ENCODE measurements around the gene NHLRC3. TPM values are rescaled to one million over a fixed set of nuclear protein-coding genes. Genes with fewer than 3 reads are reported as not detected.
"Not testable (repeated sequence)": the region's sequence is repeated elsewhere in the genome, so short reads cannot be mapped to it uniquely, and the experiment has no call there.

NHLRC3 gene
- 23.9 and 24.4 TPM in 2 replicates for total RNA-seq
- long read RNA-seq, transcript NHLRC3-202 (7 exons, 3,549 nt) = major isoform, 13 of 58 reads
- long read RNA-seq, transcript NHLRC3-204 (2 exons, 3,237 nt) = minor isoform, 6 of 58 reads
- long read RNA-seq, transcript NHLRC3-201 (6 exons, 3,275 nt) = minor isoform, 8 of 58 reads
- long read RNA-seq, partial matches to known transcripts = 10 of 58 reads
- long read RNA-seq, other reads (novel, unspliced or antisense) = 21 of 58 reads

- H3K36me3 Mint-ChIP-seq (ENCODE audit: low read depth) = no peaks in the 10 kb centered on the region
- TF ChIP-seq CTCF (conservative IDR thresholded peaks at IDR 0.05) = no peak
- peak; percentile 80 for DNase-seq (ENCODE audit: low read depth, low spot score)
- H3K27me3 Mint-ChIP-seq (ENCODE audit: low read depth) = no peaks in the 10 kb centered on the region
- H3K9me3 Mint-ChIP-seq = no peaks in the 10 kb centered on the region
- peak within 1 kb of the TSS; percentile 100 for H3K27ac Mint-ChIP-seq (ENCODE audit: unreplicated experiment)
- peaks cover 55% of the 10 kb centered on the region for H3K4me1 Mint-ChIP-seq
- peak within 1 kb of the TSS; percentile 90 for H3K4me3 Mint-ChIP-seq
Measured at GRCh38 chr13:39037880-39038568, at the start of gene NHLRC3, which contains the start of gene PROSER1. TSS of gene NHLRC3 (plus strand) at chr13:39038456. CDS start at chr13:39038640, 184 bp downstream. TSS of gene PROSER1 (minus strand) at chr13:39038089. CDS start at chr13:39037242, 847 bp downstream.

GRCh38 chr13:38990693-38991092 lies 47.6 kb upstream of the NHLRC3 start, which contains the start of gene STOML3:
TSS of gene STOML3 (minus strand) at chr13:38990831. CDS start at chr13:38990721, 110 bp downstream.
- Mint-ChIP-seq H3K36me3 (ENCODE audit: low read depth) (no peaks in the 10 kb centered on the region), H3K9me3 (no peaks in the 10 kb centered on the region), H3K4me1 (peaks cover 7% of the 10 kb centered on the region), H3K4me3 (no peak within 1 kb of the TSS), H3K27me3 (ENCODE audit: low read depth) (no peaks in the 10 kb centered on the region), H3K27ac (ENCODE audit: unreplicated experiment) (no peak within 1 kb of the TSS)
- DNase-seq (ENCODE audit: low read depth, low spot score) = no peak
- TF ChIP-seq CTCF (conservative IDR thresholded peaks at IDR 0.05) = no peak

- Mint-ChIP-seq H3K4me1 (peaks cover 7% of the 10 kb centered on the region), H3K27me3 (ENCODE audit: low read depth) (no peaks in the 10 kb centered on the region), H3K27ac (ENCODE audit: unreplicated experiment) (no peak overlapping the region), H3K4me3 (no peak overlapping the region), H3K36me3 (ENCODE audit: low read depth) (no peaks in the 10 kb centered on the region), H3K9me3 (no peaks in the 10 kb centered on the region)
- DNase-seq (ENCODE audit: low read depth, low spot score) = no peak
- no peak for TF ChIP-seq CTCF (conservative IDR thresholded peaks at IDR 0.05)
Measured at GRCh38 chr13:38993381-38993780, 44.9 kb upstream of the NHLRC3 start.

GRCh38 chr13:38998739-38999138 lies 39.5 kb upstream of the NHLRC3 start:
- Mint-ChIP-seq H3K4me1 (no peaks in the 10 kb centered on the region), H3K9me3 (no peaks in the 10 kb centered on the region), H3K36me3 (ENCODE audit: low read depth) (no peaks in the 10 kb centered on the region), H3K27me3 (ENCODE audit: low read depth) (no peaks in the 10 kb centered on the region), H3K4me3 (no peak overlapping the region), H3K27ac (ENCODE audit: unreplicated experiment) (no peak overlapping the region)
- no peak for DNase-seq (ENCODE audit: low read depth, low spot score)
- no peak for TF ChIP-seq CTCF (conservative IDR thresholded peaks at IDR 0.05)

- peaks cover 35% of the 10 kb centered on the region for H3K36me3 Mint-ChIP-seq (ENCODE audit: low read depth)
- peak overlapping the region; percentile 71 for H3K27ac Mint-ChIP-seq (ENCODE audit: unreplicated experiment)
- not testable (repeated sequence) for DNase-seq (ENCODE audit: low read depth, low spot score); H3K4me1 Mint-ChIP-seq; H3K27me3 Mint-ChIP-seq (ENCODE audit: low read depth); H3K9me3 Mint-ChIP-seq
- H3K4me3 Mint-ChIP-seq = peak overlapping the region; percentile 81
Measured at GRCh38 chr13:39006371-39007111, 31.7 kb upstream of the NHLRC3 start.

Data from neural crest cell (in vitro differentiated cells).